Measurements from ENCODE around the gene ST6GAL2.

The ST6GAL2 gene

DNA sequence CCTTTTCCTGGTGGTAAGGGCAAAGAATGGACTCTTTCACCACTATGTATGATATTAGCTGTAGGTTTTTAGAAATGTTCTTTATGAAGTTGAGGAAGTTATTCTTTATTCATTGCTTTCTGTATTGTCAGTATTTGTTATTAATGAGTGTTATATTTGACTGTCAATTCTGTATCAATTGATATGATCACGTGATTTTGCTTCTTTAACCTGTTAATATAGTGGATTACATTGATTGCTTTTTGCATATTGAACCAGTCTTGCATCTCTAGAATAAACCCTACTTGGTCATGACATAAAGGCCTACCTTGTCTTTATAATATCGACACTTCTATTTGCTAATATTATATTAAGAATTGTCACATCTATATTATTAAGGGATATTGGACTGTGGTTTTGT, 18.3 kb upstream of the ST6GAL2 start:
- H3K4me3 ChIP-seq (ENCODE audit: low read depth in 1 of 2, low read length in 1 of 2), result no peak overlapping the region
- no peaks in the 10 kb centered on the region for H3K27me3 ChIP-seq
- no peaks in the 10 kb centered on the region for H3K4me1 ChIP-seq (ENCODE audit: control insufficient read depth in 1 of 2, insufficient read depth in 1 of 2, low read depth in 1 of 2, low read length in 1 of 2)
- H3K27ac ChIP-seq, result no peak overlapping the region
- TF ChIP-seq, protein P1, sequence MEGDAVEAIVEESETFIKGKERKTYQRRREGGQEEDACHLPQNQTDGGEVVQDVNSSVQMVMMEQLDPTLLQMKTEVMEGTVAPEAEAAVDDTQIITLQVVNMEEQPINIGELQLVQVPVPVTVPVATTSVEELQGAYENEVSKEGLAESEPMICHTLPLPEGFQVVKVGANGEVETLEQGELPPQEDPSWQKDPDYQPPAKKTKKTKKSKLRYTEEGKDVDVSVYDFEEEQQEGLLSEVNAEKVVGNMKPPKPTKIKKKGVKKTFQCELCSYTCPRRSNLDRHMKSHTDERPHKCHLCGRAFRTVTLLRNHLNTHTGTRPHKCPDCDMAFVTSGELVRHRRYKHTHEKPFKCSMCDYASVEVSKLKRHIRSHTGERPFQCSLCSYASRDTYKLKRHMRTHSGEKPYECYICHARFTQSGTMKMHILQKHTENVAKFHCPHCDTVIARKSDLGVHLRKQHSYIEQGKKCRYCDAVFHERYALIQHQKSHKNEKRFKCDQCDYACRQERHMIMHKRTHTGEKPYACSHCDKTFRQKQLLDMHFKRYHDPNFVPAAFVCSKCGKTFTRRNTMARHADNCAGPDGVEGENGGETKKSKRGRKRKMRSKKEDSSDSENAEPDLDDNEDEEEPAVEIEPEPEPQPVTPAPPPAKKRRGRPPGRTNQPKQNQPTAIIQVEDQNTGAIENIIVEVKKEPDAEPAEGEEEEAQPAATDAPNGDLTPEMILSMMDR (IDR thresholded peaks at IDR 0.05), result no peak
- no peaks in the 10 kb centered on the region for H3K9me3 ChIP-seq
- no peaks in the 10 kb centered on the region for H3K36me3 ChIP-seq

DNA sequence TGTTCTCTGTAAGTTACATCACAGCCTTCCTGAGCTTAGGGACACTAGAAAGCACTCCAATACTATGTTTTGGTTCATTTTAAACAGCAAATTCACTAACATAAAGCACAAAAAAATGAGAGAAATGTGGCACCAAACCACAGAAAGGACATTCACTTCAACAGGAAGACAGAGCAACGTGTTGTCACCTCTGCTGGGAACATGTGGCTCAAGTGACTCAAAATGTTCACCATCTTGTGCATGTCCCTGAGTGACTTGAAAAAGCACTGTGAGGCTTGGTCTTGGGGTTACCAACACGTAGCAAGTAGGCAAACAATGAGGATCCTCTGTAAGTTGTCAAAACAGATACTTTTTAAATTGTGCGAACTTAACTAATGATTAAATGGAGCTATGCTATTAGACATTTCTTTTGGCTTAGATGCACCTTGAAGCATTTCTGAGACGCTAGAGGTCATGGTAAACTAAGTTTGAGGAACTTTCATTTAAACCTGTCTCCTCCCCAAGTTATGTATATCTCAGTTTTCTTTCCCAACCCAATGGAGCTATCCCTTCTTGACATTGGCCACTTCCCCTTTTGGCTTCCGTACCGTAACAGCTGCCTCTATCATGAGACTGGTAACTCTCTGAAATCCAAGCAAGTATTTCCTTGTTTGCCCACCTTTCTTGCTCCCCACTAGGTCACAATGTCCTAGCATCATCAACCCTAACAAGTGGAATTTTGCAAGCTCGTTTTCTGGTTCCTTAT, 14.0 kb upstream of the ST6GAL2 start:
- H3K9me3 ChIP-seq, result no peaks in the 10 kb centered on the region
- H3K36me3 ChIP-seq, result no peaks in the 10 kb centered on the region
- no peaks in the 10 kb centered on the region for H3K27me3 ChIP-seq
- no peak overlapping the region for H3K4me3 ChIP-seq (ENCODE audit: low read depth in 1 of 2, low read length in 1 of 2)
- no peak overlapping the region for H3K27ac ChIP-seq
- no peaks in the 10 kb centered on the region for H3K4me1 ChIP-seq (ENCODE audit: control insufficient read depth in 1 of 2, insufficient read depth in 1 of 2, low read depth in 1 of 2, low read length in 1 of 2)
- TF ChIP-seq, protein P1 (IDR thresholded peaks at IDR 0.05), result no peak

DNA sequence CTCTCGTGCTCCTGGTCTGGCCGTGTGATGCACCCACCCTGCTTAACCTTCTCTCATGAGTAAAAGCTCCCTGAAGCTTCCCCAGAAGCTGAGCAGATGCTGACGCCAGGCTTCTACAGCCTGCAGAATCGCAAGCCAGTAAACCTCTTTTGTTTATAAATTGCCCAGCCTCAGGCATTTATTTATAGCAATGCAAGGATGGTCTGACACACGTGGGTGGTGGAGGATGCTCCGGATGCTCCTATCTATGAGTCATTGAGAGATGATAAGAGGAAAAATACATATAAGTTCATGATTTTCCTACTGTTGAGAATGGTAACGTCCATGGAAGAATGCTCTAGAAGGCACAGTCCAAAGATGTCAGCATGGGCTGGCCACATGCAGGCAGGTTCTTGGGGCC, 8.6 kb upstream of the ST6GAL2 start:
- TF ChIP-seq, protein P1 (IDR thresholded peaks at IDR 0.05), result no peak
- Histone ChIP-seq H3K36me3 (no peaks in the 10 kb centered on the region), H3K9me3 (no peaks in the 10 kb centered on the region), H3K27ac (no peak overlapping the region), H3K27me3 (peaks cover 5% of the 10 kb centered on the region), H3K4me1 (ENCODE audit: control insufficient read depth in 1 of 2, insufficient read depth in 1 of 2, low read depth in 1 of 2, low read length in 1 of 2) (no peaks in the 10 kb centered on the region), H3K4me3 (ENCODE audit: low read depth in 1 of 2, low read length in 1 of 2) (no peak overlapping the region)

DNA sequence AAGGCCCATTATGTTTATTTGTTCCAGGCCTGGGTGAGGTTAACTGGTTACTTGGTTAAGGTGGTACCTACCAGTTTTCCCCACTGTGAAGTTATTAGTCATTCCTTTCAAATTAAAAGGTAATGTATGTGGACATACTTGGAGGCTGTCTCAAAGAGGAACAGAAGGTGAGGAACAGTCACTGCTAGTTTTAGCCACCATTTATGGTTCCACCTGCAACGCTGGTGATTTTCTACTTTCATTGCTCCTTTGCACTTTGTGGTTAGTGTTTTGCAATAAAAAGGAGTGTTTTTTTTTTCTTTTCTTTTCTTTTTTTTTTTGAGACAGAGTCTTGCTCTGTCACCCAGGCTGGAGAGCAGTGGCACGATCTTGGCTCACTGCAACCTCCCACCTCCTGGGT, 6.1 kb upstream of the ST6GAL2 start:
- H3K4me1 ChIP-seq (ENCODE audit: control insufficient read depth in 1 of 2, insufficient read depth in 1 of 2, low read depth in 1 of 2, low read length in 1 of 2), result no peaks in the 10 kb centered on the region
- peaks cover 27% of the 10 kb centered on the region for H3K27me3 ChIP-seq
- no peaks in the 10 kb centered on the region for H3K36me3 ChIP-seq
- TF ChIP-seq, protein P1 (IDR thresholded peaks at IDR 0.05), result no peak
- H3K27ac ChIP-seq, result no peak overlapping the region
- H3K9me3 ChIP-seq, result no peaks in the 10 kb centered on the region
- H3K4me3 ChIP-seq (ENCODE audit: low read depth in 1 of 2, low read length in 1 of 2), result no peak overlapping the region

DNA sequence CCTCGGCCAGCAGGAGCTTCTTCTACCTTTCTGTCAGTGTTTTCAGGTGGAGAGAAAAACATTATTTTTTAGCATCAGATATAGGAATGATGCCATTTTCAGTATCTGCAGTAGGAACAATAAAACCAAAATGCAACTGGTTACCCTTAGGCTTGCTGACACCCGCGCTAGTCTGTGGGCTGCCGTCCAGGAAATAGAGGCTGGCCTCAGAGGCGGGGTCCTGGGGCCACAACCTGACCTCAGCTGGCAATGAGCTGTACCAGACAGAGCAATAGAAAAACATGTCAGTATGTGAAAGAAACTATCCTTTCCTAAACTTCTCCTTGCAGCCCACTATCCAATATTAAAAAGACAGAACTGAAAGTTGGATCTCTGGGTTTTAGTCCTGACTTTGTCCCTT, 4.6 kb upstream of the ST6GAL2 start:
- Histone ChIP-seq H3K4me1 (ENCODE audit: control insufficient read depth in 1 of 2, insufficient read depth in 1 of 2, low read depth in 1 of 2, low read length in 1 of 2) (peaks cover 0 to 3% of the 10 kb centered on the region in 2 experiments), H3K27ac (no peak overlapping the region), H3K9me3 (no peaks in the 10 kb centered on the region), H3K36me3 (no peaks in the 10 kb centered on the region), H3K4me3 (ENCODE audit: low read depth in 1 of 2, low read length in 1 of 2) (no peak overlapping the region), H3K27me3 (peaks cover 42% of the 10 kb centered on the region)
- TF ChIP-seq, protein P1 (IDR thresholded peaks at IDR 0.05), result no peak
